ENCODE measurements around the gene GUCA1A.

- TF ChIP-seq YY1 (IDR thresholded peaks at IDR 0.05; ENCODE audit: insufficient read depth, insufficient read length) = no peak
- no peak for TF ChIP-seq ZNF274 (IDR thresholded peaks at IDR 0.05; ENCODE audit: low read depth, low read length)
Measured at GRCh38 chr6:42147138-42147562, 26.0 kb upstream of the GUCA1A start.

All from NT2/D1 (cell line).